Uterus (tissue), 4 donors: ENCODE measurements around the gene HMX1. TPM values are rescaled to one million over a fixed set of nuclear protein-coding genes. Genes with fewer than 3 reads are reported as not detected.
A peak's percentile ranks its signal among the peaks of the same experiment; 100 is the strongest.

Source experiments
- DNase-seq, 2 donors: peaks; one replicate each; pipeline ENCODE4 v3.0.0-alpha.2; 2019 to 2020
- H3K27ac ChIP-seq, 2 donors: fragments of 200-600 bp; sonication (generic); 1 replicate in 1 of 2; 2 replicates in 1 of 2; pipeline ENCODE4 v1.5.1; 2016 to 2018
- H3K27me3 ChIP-seq, 2 donors: fragments of 200-600 bp; sonication (generic); one replicate each; pipeline ENCODE4 v1.5.1; 2018 to 2019; ENCODE audit warnings: control low read depth in 1 of 2
- H3K36me3 ChIP-seq, 2 donors: fragments of 200-600 bp; sonication (generic); one replicate each; pipeline ENCODE4 v1.5.1; 2019; ENCODE audit warnings: control low read depth in 1 of 2
- H3K4me1 ChIP-seq, 2 donors: fragments of 200-600 bp; sonication (generic); one replicate each; pipeline ENCODE4 v1.5.1; 2018 to 2019; ENCODE audit warnings: control low read depth in 1 of 2
- H3K4me3 ChIP-seq, 2 donors: fragments of 200-600 bp; sonication (generic); 1 replicate in 1 of 2; 2 replicates in 1 of 2; pipeline ENCODE4 v1.5.1; 2018 to 2019; ENCODE audit warnings: mild to moderate bottlenecking in 1 of 2
- H3K9me3 ChIP-seq, 2 donors: fragments of 200-600 bp; sonication (generic); one replicate each; pipeline ENCODE4 v1.5.1; 2019; ENCODE audit warnings: control low read depth in 1 of 2
- POLR2A ChIP-seq, 2 donors: fragments of 450-650 bp; IDR thresholded peaks; one replicate each; pipeline ENCODE4 v1.6.1; 2016; ENCODE audit warnings: antibody characterized with exemption in 2 of 2, mild to moderate bottlenecking in 1 of 2, moderate library complexity in 1 of 2
- intact Hi-C: fragments of 100-400 bp; cut with DNase I; formaldehyde crosslinking; loops from one replicate; pipeline ENCODE4 v1.15.1; 2023; ENCODE audit warnings: low total_unique reads
- total RNA-seq, 4 donors: library from RNA; depleted of rRNA in 3 of 4; stranded (reverse); fragments of >200 nt in 3 of 4; gene quantifications; one replicate each; pipeline versions ENCODE4 v1.1.0 to v1.2.4, GENCODE V29; 2014 to 2023
- TF ChIP-seq, protein P1 (sequence below), 4 experiments: fragments of 200-600 bp in 2 of 4; fragments of 450-650 bp in 2 of 4; sonication (generic) in 2 of 4; IDR thresholded peaks; one replicate each; pipeline ENCODE4 v1.5.1; 2016 to 2019; ENCODE audit warnings: antibody characterized with exemption in 4 of 4, mild to moderate bottlenecking in 2 of 4, moderate library complexity in 1 of 4
- donor health status: DM: yes; HTN: yes; CAD: no.

The HMX1 gene
- total RNA-seq, 4 donors from 2014 or later: 0.21 TPM; not detected in 3

DNA sequence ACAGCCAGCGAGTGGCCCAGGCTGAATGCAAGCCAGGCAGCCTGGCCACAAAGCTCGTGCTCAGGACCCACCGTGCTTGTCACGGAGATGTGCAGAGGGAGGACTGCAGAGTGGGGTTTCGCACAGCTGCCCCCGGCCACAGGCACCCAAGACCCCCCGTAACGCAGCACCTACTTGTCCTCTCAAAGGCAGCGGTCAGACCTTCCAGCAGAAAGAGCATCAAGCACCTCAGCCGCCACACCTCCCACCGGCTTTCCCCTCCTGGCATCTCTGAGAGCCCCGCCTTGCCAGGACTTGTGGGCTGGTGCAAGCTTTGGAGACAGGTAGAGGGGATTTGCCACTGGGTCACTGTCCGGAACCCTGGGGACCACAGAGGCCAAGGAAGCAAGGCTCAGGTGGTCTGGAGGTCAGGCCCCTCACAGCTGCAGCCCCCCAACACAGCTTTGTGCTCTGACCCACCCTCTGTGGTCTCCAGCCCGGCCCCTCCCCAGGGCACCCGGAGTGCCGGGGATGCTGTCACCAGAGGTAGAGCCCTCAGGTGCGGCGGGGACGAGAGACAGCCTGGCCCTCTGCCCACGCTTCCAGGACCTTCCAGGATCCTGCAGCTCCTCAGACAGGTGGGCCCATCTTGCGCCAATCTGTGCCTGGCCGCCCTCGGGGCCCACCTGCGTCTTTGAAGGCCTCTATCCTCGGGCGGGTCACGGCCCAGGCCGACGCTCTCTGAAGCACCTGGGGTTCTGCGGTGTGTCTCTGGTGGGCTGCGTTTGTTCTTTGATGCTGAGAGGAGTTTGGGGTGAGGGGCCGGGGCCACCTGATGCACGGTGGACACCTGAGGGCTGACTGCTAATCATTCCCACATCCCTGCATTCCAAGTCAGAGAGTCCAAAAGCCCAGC is 34.4 kb upstream of the HMX1 start:
- H3K27ac ChIP-seq: no peak overlapping the region
- TF ChIP-seq POLR2A (IDR thresholded peaks at IDR 0.05): no peak
- TF ChIP-seq, protein P1, sequence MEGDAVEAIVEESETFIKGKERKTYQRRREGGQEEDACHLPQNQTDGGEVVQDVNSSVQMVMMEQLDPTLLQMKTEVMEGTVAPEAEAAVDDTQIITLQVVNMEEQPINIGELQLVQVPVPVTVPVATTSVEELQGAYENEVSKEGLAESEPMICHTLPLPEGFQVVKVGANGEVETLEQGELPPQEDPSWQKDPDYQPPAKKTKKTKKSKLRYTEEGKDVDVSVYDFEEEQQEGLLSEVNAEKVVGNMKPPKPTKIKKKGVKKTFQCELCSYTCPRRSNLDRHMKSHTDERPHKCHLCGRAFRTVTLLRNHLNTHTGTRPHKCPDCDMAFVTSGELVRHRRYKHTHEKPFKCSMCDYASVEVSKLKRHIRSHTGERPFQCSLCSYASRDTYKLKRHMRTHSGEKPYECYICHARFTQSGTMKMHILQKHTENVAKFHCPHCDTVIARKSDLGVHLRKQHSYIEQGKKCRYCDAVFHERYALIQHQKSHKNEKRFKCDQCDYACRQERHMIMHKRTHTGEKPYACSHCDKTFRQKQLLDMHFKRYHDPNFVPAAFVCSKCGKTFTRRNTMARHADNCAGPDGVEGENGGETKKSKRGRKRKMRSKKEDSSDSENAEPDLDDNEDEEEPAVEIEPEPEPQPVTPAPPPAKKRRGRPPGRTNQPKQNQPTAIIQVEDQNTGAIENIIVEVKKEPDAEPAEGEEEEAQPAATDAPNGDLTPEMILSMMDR (IDR thresholded peaks at IDR 0.05): no peak
- no peaks in the 10 kb centered on the region for H3K36me3 ChIP-seq
- intact Hi-C loops: no loop called here
- peak in 1 of 2 donors; percentile 6 for DNase-seq
- H3K9me3 ChIP-seq: peaks cover 0 to 3% of the 10 kb centered on the region in 2 donors
- no peaks in the 10 kb centered on the region for H3K27me3 ChIP-seq
- H3K4me3 ChIP-seq: no peak overlapping the region
- no peaks in the 10 kb centered on the region for H3K4me1 ChIP-seq

DNA sequence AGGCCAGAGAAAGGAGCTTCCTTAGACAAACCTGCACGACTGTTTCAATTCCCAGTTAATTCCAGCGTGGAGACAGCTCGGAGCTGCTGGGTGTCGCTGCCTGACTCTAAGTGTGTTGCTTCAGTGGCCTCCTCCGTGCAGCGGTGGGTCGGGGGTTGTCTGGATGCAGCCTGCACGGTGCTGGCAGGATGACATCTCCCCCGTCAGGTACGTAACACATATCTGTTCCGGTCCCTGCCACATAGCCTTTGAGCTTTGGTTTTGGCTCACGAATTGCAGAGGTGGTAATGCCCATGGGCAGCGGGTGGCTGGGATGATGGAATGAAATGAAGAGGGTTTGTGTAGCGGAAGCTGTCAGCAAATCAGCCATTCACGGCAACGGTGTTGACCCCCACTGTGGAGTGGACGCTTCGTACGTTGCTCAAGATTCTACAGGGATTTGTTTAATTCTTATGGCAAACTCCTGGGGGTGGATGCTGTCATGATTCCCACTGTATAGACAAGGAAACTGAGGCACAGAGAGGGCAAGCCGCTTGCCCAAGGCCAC is 33.7 kb upstream of the HMX1 start:
- Histone ChIP-seq H3K36me3 (no peaks in the 10 kb centered on the region), H3K27ac (no peak overlapping the region), H3K9me3 (peaks cover 0 to 3% of the 10 kb centered on the region in 2 donors), H3K4me1 (no peaks in the 10 kb centered on the region), H3K4me3 (no peak overlapping the region), H3K27me3 (no peaks in the 10 kb centered on the region)
- intact Hi-C loops: no loop called here
- TF ChIP-seq, protein P1 (IDR thresholded peaks at IDR 0.05): no peak
- no peak for TF ChIP-seq POLR2A (IDR thresholded peaks at IDR 0.05)
- DNase-seq: no peak

DNA sequence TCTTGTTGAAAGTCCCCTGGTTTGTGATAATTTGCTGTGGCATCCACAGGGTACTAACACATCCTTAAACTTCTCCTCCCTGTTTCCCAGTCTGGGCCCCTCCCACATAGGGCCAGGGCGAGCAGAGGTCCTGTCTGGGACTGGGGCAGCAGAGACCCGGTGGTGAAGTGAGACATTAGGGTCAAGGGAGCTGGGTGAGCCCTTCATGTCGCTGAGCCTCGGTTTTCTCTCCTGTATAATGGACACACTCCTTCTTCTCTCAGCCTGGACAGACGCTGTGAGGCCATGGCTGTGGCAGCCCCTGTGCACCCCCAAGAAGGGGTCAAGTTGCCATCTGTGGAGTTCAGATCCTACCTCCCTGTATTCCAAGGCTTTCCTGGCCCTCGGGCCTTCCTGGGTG is 33.0 kb upstream of the HMX1 start:
- H3K27ac ChIP-seq: no peak overlapping the region
- H3K4me3 ChIP-seq: no peak overlapping the region
- H3K4me1 ChIP-seq: no peaks in the 10 kb centered on the region
- peaks cover 0 to 3% of the 10 kb centered on the region in 2 donors for H3K9me3 ChIP-seq
- H3K36me3 ChIP-seq: no peaks in the 10 kb centered on the region
- TF ChIP-seq POLR2A (IDR thresholded peaks at IDR 0.05): no peak
- TF ChIP-seq, protein P1 (IDR thresholded peaks at IDR 0.05): no peak
- DNase-seq: no peak
- no peaks in the 10 kb centered on the region for H3K27me3 ChIP-seq
- intact Hi-C loops: no loop called here

DNA sequence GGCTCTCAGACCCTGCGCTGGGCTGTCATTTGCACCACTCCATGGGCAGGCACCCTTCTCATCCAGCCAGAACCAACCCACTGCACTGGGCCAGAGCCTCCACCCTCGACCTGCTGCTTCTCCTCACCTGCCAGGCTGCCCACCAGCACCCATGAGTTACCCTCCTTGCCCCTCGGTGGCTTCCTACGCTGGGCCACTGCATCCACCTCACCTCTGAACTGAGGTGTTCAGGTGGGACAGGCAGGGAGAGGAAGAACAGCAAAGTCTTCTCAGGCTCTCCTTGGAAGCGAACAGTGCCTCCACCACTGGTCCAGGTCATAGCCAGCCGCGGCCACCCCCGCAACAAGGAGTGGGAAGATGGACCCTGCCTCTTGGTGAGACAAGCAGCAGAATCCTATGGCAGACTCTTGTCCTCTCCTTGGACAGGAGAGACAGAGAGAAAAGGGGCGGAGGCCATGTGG is 32.4 kb upstream of the HMX1 start:
- intact Hi-C loops: no loop called here
- Histone ChIP-seq H3K9me3 (peaks cover 0 to 3% of the 10 kb centered on the region in 2 donors), H3K4me1 (no peaks in the 10 kb centered on the region), H3K36me3 (no peaks in the 10 kb centered on the region), H3K4me3 (no peak overlapping the region), H3K27ac (no peak overlapping the region), H3K27me3 (no peaks in the 10 kb centered on the region)
- DNase-seq: no peak
- TF ChIP-seq, protein P1 (IDR thresholded peaks at IDR 0.05): no peak
- no peak for TF ChIP-seq POLR2A (IDR thresholded peaks at IDR 0.05)

DNA sequence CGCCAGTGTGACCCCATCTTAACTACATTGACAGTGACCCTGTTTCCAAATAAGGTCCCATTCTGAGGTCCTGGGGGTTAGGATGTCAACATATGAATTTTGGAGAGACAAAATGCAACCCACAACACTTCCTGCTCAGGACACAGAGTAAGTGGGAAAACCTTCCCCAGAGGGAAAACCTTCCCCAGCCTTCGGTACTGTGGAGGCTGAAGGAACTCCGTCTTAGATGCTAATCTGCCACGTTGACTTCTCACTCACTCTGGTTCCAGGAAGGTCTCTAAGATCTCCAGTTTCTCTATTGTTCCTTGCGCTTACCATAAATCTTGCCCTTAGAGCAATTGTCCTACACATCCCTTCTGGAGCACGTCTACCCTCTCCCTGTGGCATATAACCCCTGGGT is 29.7 kb upstream of the HMX1 start:
- H3K27me3 ChIP-seq: no peaks in the 10 kb centered on the region
- no peaks in the 10 kb centered on the region for H3K4me1 ChIP-seq
- H3K27ac ChIP-seq: no peak overlapping the region
- no peaks in the 10 kb centered on the region for H3K36me3 ChIP-seq
- intact Hi-C loops: no loop called here
- H3K4me3 ChIP-seq: no peak overlapping the region
- H3K9me3 ChIP-seq: peaks cover 0 to 3% of the 10 kb centered on the region in 2 donors
- no peak for DNase-seq
- TF ChIP-seq, protein P1 (IDR thresholded peaks at IDR 0.05): no peak
- TF ChIP-seq POLR2A (IDR thresholded peaks at IDR 0.05): no peak
